Mesendoderm (in vitro differentiated cells): ENCODE data around the gene IBTK.

Experiments
- DNase-seq: peaks from one replicate; pipeline ENCODE4 v3.0.0; 2013
- H2AK5ac ChIP-seq: 2 replicates; pipeline ENCODE4 v1.6.1; 2013; ENCODE audit warnings: low read length, inconsistent platforms
- H2BK120ac ChIP-seq: 2 replicates; pipeline ENCODE4 v1.6.1; 2013; ENCODE audit warnings: low read depth, mild to moderate bottlenecking, low read length, moderate library complexity, mixed read lengths
- H2BK15ac ChIP-seq: replicated peaks from 2 replicates; pipeline ENCODE4 v1.6.1; 2013; ENCODE audit warnings: low read depth, mild to moderate bottlenecking, moderate library complexity
- H2BK5ac ChIP-seq: 2 replicates; pipeline ENCODE4 v1.6.1; 2013; ENCODE audit warnings: low read length, inconsistent platforms
- H3K18ac ChIP-seq: 2 replicates; pipeline ENCODE4 v1.6.1; 2013; ENCODE audit warnings: mild to moderate bottlenecking, low read length, mixed read lengths
- H3K23ac ChIP-seq: one replicate; pipeline ENCODE4 v1.6.1; 2013; ENCODE audit warnings: low read length
- H3K27ac ChIP-seq: 2 replicates; pipeline ENCODE4 v1.5.1; 2013; ENCODE audit warnings: low read depth, mild to moderate bottlenecking, inconsistent platforms, low read length, moderate library complexity
- H3K27me3 ChIP-seq: 2 replicates; pipeline ENCODE4 v1.6.1; 2013; ENCODE audit warnings: low read length, control low read depth, mild to moderate bottlenecking, inconsistent platforms; ENCODE audit not compliant: insufficient read depth, poor library complexity
- H3K36me3 ChIP-seq: 2 replicates; pipeline ENCODE4 v1.6.1; 2013; ENCODE audit warnings: low read length, inconsistent platforms; ENCODE audit not compliant: control insufficient read depth, insufficient read depth
- H3K4ac ChIP-seq: one replicate; pipeline ENCODE4 v1.6.1; 2013; ENCODE audit warnings: low read depth, mild to moderate bottlenecking, low read length, moderate library complexity
- H3K4me1 ChIP-seq: 2 replicates; pipeline ENCODE4 v1.6.1; 2013; ENCODE audit warnings: low read depth, low read length, inconsistent platforms; ENCODE audit not compliant: control insufficient read depth
- H3K4me2 ChIP-seq: 2 replicates; pipeline ENCODE4 v1.6.1; 2013; ENCODE audit warnings: low read length
- H3K4me3 ChIP-seq: 2 replicates; pipeline ENCODE4 v1.5.1; 2013; ENCODE audit warnings: mild to moderate bottlenecking, low read length
- H3K56ac ChIP-seq: one replicate; pipeline ENCODE4 v1.6.1; 2013; ENCODE audit warnings: low read length
- H3K79me1 ChIP-seq: 2 replicates; pipeline ENCODE4 v1.6.1; 2013; ENCODE audit warnings: low read length, inconsistent platforms
- H3K79me2 ChIP-seq: 2 replicates; pipeline ENCODE4 v1.6.1; 2013; ENCODE audit warnings: mild to moderate bottlenecking, low read length; ENCODE audit not compliant: control insufficient read depth, insufficient read depth
- H3K9ac ChIP-seq: 2 replicates; pipeline ENCODE4 v1.6.1; 2013; ENCODE audit warnings: low read length, inconsistent platforms
- H4K5ac ChIP-seq: one replicate; pipeline ENCODE4 v1.6.1; 2013; ENCODE audit warnings: low read length
- H4K8ac ChIP-seq: one replicate; pipeline ENCODE4 v1.6.1; 2013; ENCODE audit warnings: low read depth, mild to moderate bottlenecking, control low read depth, low read length, moderate library complexity
- WGBS: extraction: QIAGEN DNeasy Blood & Tissue Kit; methylation state at CpG from one replicate; pipeline ENCODE4 v1.1.7; 2013; ENCODE audit warnings: low lambda C conversion rate, missing lambda C conversion rate; ENCODE audit not compliant: insufficient coverage; ENCODE audit errors: extremely low coverage; 5-methylcytosine and 5-hydroxymethylcytosine counted together

IBTK gene

GRCh38 chr6:82182756-82183155 is 64.8 kb downstream of the IBTK start:
- no CpG with 5 or more reads among the region's 1 CpG for WGBS

GRCh38 chr6:82179415-82179814 is 68.1 kb downstream of the IBTK start:
- Histone ChIP-seq H3K4ac (no peak overlapping the region), H3K36me3 (peaks cover 2% of the 10 kb centered on the region), H4K8ac (no peak overlapping the region)

More at GRCh38 chr6:82182756-82183155, 64.8 kb downstream of the IBTK start:
- no peak overlapping the region for H4K5ac ChIP-seq
- no peak overlapping the region for H3K23ac ChIP-seq
- H4K8ac ChIP-seq = no peak overlapping the region
- H3K4me3 ChIP-seq = no peak overlapping the region
- no peak overlapping the region for H3K4ac ChIP-seq
- no peak overlapping the region for H2BK5ac ChIP-seq
- H2BK15ac ChIP-seq = no peak overlapping the region
- no peak overlapping the region for H3K27ac ChIP-seq
- no peaks in the 10 kb centered on the region for H3K27me3 ChIP-seq
- no peaks in the 10 kb centered on the region for H3K79me2 ChIP-seq
- H2BK120ac ChIP-seq = no peak overlapping the region
- H3K4me2 ChIP-seq = no peak overlapping the region
- peaks cover 4% of the 10 kb centered on the region for H3K36me3 ChIP-seq
- no peak overlapping the region for H2AK5ac ChIP-seq
- no peak overlapping the region for H3K18ac ChIP-seq
- no peak overlapping the region for H3K9ac ChIP-seq
- peak; percentile 4 for DNase-seq
- no peaks in the 10 kb centered on the region for H3K4me1 ChIP-seq
- no peaks in the 10 kb centered on the region for H3K79me1 ChIP-seq
- no peak overlapping the region for H3K56ac ChIP-seq

GRCh38 chr6:82178759-82179112 is 68.8 kb downstream of the IBTK start:
- Histone ChIP-seq H2AK5ac (no peak overlapping the region), H3K9ac (no peak overlapping the region), H3K23ac (no peak overlapping the region), H3K27me3 (no peaks in the 10 kb centered on the region), H3K79me2 (no peaks in the 10 kb centered on the region), H3K56ac (no peak overlapping the region), H4K8ac (no peak overlapping the region), H3K18ac (no peak overlapping the region), H3K27ac (no peak overlapping the region), H3K4me1 (no peaks in the 10 kb centered on the region), H3K79me1 (no peaks in the 10 kb centered on the region), H2BK120ac (no peak overlapping the region), H3K4me2 (no peak overlapping the region), H3K36me3 (peaks cover 2% of the 10 kb centered on the region), H3K4me3 (no peak overlapping the region), H3K4ac (no peak overlapping the region), H2BK5ac (no peak overlapping the region), H2BK15ac (no peak overlapping the region), H4K5ac (no peak overlapping the region)
- no peak for DNase-seq
- no CpG with 5 or more reads among the region's 1 CpG for WGBS

More at GRCh38 chr6:82179415-82179814, 68.1 kb downstream of the IBTK start:
- H2BK15ac ChIP-seq = no peak overlapping the region
- H3K18ac ChIP-seq = no peak overlapping the region
- H2AK5ac ChIP-seq = no peak overlapping the region
- no peak overlapping the region for H3K9ac ChIP-seq
- no peak overlapping the region for H3K27ac ChIP-seq
- H3K27me3 ChIP-seq = no peaks in the 10 kb centered on the region
- H3K79me1 ChIP-seq = no peaks in the 10 kb centered on the region
- H2BK5ac ChIP-seq = no peak overlapping the region
- no CpG with 5 or more reads among the region's 4 CpGs for WGBS
- H3K4me3 ChIP-seq = no peak overlapping the region
- H3K23ac ChIP-seq = no peak overlapping the region
- no peak overlapping the region for H2BK120ac ChIP-seq
- peak; percentile 5 for DNase-seq
- H3K79me2 ChIP-seq = no peaks in the 10 kb centered on the region
- H3K56ac ChIP-seq = no peak overlapping the region
- H3K4me1 ChIP-seq = no peaks in the 10 kb centered on the region
- no peak overlapping the region for H4K5ac ChIP-seq
- no peak overlapping the region for H3K4me2 ChIP-seq

DNA sequence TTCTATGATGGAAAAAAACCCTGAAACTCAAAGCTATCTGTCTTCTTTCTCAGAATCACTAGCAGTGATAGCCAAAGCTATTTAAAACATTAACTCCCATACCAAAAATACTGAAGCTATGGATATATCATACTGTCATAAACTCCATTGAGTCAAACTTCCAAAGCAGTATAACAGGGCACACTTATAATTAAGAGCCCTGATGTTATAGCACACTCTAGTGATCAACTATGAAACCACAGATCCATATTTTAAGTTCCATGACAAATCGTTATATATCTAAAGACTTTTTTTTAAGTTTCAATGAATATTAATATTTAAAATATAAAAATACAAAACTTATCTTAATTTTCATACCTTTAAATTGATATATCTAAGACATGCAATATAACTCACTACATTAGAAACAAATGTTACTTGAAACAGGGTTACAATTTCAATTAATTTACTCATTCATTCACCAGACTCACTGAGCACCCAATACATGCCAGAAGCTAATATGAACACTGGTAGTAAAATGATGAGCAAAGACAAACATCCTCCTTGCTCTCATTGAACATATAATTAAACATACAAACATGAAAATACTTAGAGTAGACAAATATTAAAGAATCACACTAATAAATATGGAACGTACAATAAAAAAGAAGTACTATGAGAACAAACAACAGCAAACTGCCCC is 69.3 kb downstream of the IBTK start:
- Histone ChIP-seq H2BK120ac (no peak overlapping the region), H3K27ac (no peak overlapping the region), H3K18ac (no peak overlapping the region), H3K4ac (no peak overlapping the region), H3K9ac (no peak overlapping the region), H2AK5ac (no peak overlapping the region), H3K4me2 (no peak overlapping the region), H3K56ac (no peak overlapping the region), H3K23ac (no peak overlapping the region), H2BK15ac (no peak overlapping the region), H3K4me3 (no peak overlapping the region), H3K4me1 (no peaks in the 10 kb centered on the region), H3K79me1 (no peaks in the 10 kb centered on the region), H4K8ac (no peak overlapping the region), H3K36me3 (peaks cover 2% of the 10 kb centered on the region), H3K27me3 (no peaks in the 10 kb centered on the region), H4K5ac (no peak overlapping the region), H3K79me2 (no peaks in the 10 kb centered on the region), H2BK5ac (no peak overlapping the region)
- 100% methylated on average over 1 of the region's 2 CpGs for WGBS
- no peak for DNase-seq

GRCh38 chr6:82176616-82177015 is 70.9 kb downstream of the IBTK start:
- Histone ChIP-seq H2AK5ac (no peak overlapping the region), H2BK120ac (no peak overlapping the region), H3K4me3 (no peak overlapping the region), H3K4ac (no peak overlapping the region), H3K79me1 (no peaks in the 10 kb centered on the region), H3K9ac (no peak overlapping the region), H4K8ac (no peak overlapping the region), H3K36me3 (peaks cover 2% of the 10 kb centered on the region), H3K23ac (no peak overlapping the region), H3K27me3 (no peaks in the 10 kb centered on the region), H2BK15ac (no peak overlapping the region), H4K5ac (no peak overlapping the region), H2BK5ac (no peak overlapping the region), H3K56ac (no peak overlapping the region), H3K4me2 (no peak overlapping the region), H3K18ac (no peak overlapping the region), H3K4me1 (no peaks in the 10 kb centered on the region), H3K79me2 (no peaks in the 10 kb centered on the region), H3K27ac (no peak overlapping the region)
- DNase-seq = no peak
- 100% methylated on average over 1 of the region's 1 CpG for WGBS

- Histone ChIP-seq H2BK15ac (no peak overlapping the region), H3K36me3 (no peaks in the 10 kb centered on the region), H2AK5ac (no peak overlapping the region), H3K27ac (no peak overlapping the region), H4K8ac (no peak overlapping the region), H3K4ac (no peak overlapping the region), H3K9ac (no peak overlapping the region), H3K18ac (no peak overlapping the region), H3K4me2 (no peak overlapping the region), H2BK5ac (no peak overlapping the region), H3K56ac (no peak overlapping the region), H3K79me1 (no peaks in the 10 kb centered on the region), H2BK120ac (no peak overlapping the region), H3K79me2 (no peaks in the 10 kb centered on the region), H3K27me3 (no peaks in the 10 kb centered on the region), H3K4me3 (no peak overlapping the region), H4K5ac (no peak overlapping the region), H3K23ac (no peak overlapping the region), H3K4me1 (no peaks in the 10 kb centered on the region)
- no peak for DNase-seq
- no CpG with 5 or more reads among the region's 5 CpGs for WGBS
Measured at GRCh38 chr6:82172594-82172993, 75.0 kb downstream of the IBTK start.
